HG03575 (cell line): ENCODE measurements around the gene ARHGEF25.
"Not testable (repeated sequence)": the region's sequence is repeated elsewhere in the genome, so short reads cannot be mapped to it uniquely, and the experiment has no call there.

Experiments
- ATAC-seq: cut with Tn5 transposase; IDR thresholded peaks from one replicate; pipeline ENCODE4 v1.9.1; 2021; ENCODE audit not compliant: unreplicated experiment, insufficient number of reproducible peaks, low FRiP score; ENCODE audit errors: extremely low read depth

Gene ARHGEF25

DNA sequence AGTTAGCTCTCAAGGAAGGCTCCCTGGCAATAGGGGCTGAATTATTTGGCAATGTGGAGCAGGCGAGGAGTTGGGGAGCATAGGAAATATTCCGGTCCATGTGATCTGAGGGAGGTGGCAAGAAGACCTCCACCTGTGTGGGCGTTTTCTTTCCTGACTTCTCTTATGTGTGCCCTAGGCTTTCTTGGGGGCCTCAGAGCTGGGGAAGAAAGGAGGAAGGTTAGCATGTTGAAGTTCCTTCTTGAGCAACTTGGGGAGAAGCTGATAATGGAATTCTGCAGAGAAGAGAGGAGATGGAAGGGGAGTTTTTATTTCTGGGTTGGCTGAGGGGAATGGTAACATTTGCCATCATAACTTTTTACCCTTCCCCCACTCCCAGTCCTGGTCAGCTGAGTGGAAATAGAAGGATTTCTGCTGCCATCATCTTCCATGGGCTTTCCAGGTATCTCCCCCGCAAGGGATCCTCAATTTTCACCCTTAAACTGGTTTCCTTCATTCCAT lies 5.4 kb upstream of the ARHGEF25 start:
- ATAC-seq, result no peak

DNA sequence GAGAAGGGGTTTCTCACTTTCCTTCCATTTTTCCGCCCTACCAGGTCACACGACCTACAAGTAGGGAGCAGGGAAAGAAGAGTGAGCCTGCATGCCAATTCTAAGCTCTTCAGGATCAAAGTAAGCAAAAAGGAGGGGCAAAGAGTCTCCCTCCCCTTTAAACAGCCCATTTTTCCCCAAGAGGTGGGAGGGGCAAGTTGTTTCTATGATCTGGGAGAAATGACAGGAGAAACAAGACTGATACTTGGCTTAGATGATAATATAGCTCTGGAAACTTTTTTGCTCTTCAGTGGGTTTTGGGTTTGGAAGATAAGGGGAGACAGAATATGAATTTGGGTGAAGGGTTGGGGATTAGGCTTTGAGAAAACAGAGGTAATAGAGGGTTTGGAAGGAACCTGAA lies 4.8 kb upstream of the ARHGEF25 start:
- no peak for ATAC-seq

DNA sequence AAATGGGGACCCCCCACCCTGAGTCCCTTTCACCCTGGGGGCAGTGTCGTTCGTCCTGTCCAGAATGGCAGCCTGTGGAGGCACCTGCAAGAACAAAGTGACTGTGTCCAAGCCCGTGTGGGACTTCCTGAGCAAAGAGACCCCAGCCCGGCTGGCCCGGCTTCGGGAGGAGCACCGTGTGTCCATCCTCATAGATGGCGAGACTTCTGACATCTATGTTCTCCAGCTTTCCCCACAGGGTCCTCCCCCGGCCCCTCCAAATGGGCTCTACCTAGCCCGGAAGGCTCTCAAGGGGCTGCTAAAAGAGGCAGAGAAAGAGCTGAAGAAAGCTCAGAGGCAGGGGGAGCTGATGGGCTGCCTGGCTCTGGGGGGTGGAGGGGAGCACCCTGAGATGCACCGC lies 4.4 kb upstream of the ARHGEF25 start:
- ATAC-seq, result no peak

DNA sequence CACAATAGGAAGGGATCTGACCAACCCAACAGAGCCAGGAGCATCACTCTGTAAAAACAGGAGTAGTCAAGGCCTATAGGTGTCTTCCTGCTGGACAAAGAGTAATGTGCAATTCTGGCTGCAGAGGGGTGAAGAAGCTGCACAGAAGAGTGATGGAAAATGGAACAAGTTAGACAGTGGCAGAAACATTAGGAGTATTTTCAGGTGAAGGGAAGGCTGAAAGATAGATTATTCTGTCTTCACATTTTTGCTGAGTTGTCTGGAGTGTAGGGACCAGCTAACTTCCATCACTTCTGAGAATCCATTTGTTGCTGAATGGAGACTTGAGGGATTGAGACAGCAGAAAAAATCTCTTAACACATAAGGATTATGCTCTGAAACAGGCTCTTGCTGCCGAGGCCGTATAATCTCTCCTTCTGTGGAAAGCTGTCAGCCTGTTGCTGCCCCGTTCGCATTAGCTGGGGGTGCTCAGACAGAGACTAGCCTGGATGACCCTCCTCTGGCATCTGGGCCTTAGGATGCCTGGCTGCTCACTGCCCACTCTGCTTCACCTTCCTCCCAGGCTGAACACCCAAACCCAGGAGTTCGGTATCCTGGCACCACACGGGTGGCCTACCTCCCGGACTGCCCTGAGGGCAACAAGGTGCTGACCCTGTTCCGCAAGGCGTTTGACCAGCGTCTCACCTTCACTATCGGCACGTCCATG lies 3.1 kb upstream of the ARHGEF25 start:
- no peak for ATAC-seq

DNA sequence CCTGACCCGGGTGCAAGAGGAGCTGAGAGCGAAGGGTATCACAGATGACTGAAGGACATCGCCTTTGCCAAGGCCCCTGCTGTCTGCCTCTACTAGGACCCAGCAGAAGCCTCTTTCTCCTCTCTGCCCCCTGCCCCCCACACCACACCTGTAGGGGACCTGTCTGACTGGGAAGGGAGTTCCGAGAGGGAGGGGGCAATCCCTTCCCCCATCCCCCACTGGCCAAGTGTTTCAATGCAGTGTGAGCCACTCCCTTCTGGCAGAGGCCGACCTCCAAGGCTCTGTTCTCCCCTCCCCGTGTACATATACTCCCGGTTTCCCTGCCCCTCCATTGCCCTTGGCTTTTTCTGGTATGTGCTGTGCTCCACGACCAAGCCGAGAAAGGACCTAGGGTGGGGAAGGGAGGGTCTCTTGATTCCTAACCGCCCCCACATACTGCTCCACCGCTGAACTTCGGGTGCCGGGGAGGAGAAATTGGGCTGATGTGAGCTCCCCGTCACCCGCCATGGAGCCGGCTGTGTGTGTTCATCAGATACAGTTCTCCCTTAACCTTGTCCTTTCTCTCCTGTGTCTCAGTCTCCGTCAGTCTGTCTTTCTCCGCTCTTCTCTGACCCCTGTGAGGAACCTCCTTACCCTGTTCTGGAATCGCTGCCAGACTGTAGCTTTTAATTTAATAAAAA lies 2.0 kb upstream of the ARHGEF25 start:
- ATAC-seq, result no peak

DNA sequence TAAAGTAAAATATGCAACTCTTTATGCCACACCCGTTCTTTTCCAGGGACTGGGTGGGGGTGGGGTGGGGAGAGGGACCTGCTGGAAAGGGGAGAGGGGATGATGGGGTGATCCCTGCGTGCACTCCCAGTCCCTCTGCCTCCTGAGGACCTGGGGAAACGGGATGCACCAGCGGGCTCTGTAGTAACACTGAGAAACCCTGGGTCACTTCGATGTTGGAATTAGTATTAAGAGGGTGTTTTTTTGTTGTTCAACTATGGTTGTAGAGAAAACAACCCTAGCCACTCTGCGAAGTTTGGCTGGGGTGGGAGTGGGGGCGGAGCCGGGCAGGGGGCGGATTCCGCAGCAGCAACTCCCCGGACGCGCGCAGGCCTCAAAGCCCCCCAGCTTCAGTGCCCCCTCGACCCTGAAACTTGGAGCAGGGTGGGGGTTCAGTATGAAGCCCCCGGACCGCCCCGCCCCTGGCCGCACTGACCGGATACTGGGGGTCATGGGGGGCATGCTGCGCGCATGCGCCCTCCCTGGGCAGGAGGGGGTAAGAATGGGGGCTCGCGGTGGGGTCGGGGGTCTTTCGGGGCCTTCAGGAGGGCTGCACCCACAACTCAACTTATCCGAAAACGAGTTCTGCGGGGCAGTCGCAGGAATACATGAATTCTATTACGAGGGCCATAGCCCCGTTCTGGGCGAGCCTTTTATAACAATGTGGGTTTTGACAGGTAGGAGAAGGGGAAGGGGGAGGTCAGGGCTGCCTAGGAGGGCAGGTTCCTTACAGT lies 1.3 kb upstream of the ARHGEF25 start:
- ATAC-seq, result no peak

DNA sequence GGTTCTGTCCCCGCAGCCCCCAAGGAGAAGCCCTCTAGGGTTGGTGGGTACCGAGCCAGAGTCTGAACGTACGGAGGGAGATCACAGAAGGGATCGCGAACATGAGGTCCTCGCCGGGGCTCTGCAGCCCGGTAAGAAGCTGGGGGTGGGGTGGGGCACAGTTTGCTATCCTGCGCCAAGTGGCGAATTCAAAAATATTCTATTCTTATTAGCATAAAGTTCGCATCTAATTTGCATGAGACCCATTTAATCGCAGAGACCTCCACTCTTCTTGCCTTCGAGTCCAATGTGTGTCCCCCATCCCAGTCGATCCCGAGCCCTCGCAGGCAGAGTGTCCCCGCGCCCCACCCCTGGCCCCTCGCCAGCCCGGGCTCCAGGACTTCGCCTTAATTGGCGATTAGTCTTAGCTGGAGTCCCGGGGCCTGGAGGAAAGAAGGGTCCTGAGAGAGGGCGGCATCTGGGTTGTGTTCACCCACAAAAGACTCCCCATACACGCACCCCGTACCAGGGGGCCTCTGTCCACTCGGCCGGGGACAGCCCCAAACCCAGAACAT lies 604 bp upstream of the ARHGEF25 start:
- no peak for ATAC-seq

DNA sequence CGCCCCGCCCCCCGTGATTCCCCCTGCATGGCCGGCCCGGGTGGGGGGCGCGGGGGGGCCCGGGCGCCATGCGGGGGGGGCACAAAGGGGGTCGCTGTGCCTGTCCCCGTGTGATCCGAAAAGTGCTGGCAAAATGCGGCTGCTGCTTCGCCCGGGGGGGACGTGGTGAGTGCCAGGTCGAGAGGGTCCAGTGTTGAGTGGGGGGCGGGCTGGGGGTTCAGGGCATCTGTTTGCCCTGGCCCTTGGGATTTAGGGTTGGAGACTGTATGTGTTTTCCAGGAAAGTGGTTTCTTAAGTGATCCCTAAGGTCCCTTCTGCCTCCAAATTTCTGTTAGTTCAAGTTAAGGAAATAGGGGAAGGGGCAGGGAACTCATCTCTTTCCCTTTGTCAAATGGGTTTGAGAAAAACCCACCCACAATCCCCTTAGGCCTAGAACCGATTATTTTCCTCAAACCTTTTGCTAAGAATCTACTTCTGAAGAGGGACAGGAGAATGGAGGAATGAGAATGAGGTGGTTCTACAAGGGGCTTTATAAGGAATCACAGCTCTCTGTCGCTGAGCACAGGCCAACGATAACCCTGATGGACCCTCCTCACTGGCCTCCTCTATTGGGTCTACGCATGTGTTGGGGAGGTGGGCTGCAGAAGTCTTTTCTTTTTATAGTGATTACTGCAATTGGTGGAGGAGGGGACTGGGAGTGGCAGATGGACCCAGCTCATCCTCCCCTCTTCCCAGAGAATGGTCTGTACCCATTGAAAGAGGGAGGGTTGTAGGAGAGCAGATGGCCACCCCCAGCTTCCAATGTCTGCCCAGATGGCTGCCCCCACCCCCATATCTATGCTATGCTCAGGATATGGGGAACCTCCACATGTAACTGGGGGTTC lies 834 bp downstream of the ARHGEF25 start:
- ATAC-seq, result no peak

DNA sequence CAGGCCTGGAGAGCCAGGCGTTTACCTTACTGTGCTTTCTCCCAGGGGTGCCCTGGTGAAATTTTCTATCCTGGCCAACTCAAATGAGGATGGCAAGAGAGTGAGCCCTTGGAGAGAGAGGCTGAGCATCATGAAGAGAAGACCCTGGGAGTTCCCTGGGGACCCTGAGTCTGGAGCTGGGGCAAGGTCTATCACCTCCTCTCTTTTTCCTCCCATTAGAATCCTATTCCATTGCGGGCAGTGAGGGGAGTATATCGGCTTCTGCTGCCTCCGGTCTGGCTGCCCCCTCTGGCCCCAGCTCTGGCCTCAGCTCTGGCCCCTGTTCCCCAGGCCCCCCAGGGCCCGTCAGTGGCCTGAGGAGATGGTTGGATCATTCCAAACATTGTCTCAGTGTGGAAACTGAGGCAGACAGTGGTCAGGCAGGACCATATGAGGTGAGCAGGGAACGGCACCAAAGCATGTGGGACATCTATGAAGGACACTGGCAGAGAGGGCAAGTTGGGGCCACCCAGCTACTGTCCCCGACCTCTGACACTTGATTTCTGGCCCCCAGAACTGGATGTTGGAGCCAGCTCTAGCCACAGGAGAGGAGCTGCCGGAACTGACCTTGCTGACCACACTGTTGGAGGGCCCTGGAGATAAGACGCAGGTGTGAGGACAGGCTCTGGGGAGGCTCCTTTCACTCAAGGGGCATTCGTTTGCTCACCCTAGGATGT lies 1.6 kb downstream of the ARHGEF25 start:
- no peak for ATAC-seq

DNA sequence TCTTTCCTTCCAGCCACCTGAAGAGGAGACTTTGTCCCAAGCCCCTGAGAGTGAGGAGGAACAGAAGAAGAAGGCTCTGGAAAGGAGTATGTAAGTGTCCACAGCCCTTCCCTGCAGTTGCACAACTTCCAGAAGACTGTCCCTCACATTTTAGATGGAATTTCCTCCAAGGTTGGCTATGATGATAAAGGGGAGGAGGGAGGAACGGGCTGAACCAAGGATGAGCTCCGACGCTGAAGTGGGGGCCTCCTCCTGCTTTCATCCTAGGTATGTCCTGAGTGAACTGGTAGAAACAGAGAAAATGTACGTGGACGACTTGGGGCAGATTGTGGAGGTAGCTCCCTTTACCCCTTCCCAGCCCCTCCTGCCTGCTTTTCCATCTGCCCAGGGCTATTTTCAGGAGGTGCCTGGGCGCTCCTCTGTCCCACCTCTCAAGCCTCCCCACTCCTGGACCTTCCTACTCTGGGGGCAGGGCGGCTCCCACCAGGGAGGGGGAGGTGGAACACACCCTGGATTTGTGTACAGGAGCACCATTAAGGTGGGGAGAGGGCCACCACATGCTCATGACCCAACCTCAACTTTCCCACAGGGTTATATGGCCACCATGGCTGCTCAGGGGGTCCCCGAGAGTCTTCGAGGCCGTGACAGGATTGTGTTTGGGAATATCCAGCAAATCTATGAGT lies 2.3 kb downstream of the ARHGEF25 start:
- ATAC-seq, result no peak

DNA sequence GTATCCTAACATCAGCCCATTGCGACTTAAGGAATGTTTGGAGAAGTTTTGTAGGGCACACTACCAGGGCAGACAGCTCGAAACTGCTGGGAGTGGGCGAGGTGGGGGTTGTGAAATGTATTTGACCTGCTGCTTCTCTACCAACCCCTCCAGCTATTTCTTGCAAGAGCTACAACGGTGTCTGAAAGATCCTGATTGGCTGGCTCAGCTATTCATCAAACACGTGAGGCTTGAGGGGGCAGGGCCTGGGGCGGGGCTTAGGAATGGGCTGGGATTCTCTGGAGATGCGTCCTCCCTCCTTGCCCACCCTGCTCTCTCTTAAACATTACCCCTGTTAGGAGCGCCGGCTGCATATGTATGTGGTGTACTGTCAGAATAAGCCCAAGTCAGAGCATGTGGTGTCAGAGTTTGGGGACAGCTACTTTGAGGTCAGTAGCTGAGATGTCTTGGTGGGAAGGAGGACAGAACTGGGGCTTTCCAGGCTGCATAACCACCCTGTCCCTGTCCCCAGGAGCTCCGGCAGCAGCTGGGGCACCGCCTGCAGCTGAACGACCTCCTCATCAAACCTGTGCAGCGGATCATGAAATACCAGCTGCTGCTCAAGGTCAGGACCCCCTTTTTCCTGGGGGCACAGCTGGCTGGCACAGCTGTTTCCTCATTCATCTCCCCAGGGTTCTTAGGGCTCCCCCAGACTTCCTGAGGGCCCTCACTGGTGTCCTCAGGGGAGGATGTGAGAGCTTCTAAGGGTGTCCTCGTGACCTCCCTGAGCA lies 3.1 kb downstream of the ARHGEF25 start:
- ATAC-seq, result no peak

DNA sequence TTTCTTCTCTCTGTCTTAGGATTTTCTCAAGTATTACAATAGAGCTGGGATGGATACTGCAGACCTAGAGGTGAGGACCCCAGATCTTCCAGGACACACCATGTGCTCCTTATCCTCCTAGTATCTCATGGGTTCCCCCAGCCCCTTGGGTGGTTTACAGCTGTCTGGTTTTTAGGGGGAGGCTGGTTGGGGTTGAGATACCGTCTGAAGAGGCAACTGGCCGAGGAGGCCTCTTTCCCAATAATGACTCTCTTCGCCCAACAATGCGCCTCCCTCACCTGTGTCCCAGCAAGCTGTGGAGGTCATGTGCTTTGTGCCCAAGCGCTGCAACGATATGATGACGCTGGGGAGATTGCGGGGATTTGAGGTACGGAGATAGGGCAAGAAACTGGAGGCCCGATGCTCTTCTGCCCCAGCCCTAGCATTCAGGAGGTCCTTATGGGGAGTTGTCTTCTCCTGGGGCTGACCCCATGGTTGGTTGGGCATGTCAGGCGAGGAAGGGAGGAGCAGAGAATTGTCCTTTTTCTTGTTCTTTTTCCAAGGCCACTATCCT lies 3.8 kb downstream of the ARHGEF25 start:
- no peak for ATAC-seq

DNA sequence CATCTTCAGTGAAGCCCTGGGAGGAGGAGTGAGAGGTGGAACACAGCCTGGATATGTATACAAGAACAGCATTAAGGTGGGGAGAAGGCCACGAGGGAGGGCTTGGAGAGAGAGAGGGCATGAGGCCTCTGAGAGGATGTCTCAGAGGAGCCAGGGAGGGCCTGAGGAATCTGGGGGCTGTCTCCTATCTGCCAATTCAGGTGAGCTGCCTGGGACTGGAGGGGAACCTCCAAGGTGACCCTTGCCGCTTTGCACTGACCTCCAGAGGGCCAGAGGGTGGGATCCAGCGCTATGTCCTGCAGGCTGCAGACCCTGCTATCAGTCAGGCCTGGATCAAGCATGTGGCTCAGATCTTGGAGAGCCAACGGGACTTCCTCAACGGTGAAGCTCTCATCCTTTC lies 4.4 kb downstream of the ARHGEF25 start:
- ATAC-seq, result no peak

DNA sequence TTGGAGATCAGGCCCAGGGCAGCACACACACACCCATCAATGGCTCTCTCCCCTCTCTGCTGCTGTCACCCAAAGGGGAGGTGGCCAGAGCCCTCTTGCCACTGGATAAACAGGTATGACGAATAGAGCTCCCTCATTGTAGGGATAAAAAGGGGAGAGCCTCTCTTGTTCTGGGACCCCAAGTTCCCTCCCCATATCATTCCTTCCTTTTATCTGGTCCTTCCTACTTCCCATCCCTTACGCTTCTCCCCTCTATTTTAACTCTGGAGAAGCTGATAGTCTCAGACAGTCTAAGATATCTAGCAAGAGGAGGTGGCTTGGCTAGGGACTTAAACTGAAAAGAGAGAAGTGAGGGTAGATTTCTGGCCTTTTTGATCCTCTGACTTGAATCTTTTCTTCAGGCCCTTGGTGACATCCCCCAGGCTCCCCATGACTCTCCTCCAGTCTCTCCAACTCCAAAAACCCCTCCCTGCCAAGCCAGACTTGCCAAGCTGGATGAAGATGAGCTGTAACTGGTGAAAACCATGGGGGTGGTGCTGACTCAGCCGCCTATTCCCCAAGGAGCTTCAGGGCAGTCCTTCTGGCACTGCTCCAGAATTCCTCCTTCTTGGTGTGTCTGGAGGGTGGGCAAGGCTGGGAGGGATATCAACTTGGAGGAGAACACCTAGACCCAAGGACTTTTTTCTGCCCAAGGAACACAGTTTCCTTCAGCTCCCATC lies 5.3 kb downstream of the ARHGEF25 start:
- ATAC-seq, result no peak

DNA sequence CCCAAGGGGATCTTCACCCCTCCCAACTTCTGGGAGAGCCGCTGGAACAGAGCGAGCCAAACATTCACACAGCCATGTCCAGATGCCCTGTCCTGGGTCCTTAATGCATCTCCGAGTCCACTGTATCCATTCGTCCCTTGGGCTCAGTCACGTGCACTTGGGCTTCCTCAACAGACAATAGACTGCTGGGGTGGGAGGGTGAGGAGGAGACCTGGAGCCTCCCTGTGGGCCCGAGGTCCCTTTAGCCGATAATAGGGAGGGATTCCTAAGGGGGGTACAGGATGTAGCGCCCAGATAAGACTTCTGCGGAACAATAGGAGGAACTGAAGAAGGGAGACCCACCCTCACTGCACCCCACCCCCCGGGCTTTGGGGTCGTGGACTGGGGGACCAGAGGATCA lies 6.7 kb downstream of the ARHGEF25 start:
- ATAC-seq, result no peak

DNA sequence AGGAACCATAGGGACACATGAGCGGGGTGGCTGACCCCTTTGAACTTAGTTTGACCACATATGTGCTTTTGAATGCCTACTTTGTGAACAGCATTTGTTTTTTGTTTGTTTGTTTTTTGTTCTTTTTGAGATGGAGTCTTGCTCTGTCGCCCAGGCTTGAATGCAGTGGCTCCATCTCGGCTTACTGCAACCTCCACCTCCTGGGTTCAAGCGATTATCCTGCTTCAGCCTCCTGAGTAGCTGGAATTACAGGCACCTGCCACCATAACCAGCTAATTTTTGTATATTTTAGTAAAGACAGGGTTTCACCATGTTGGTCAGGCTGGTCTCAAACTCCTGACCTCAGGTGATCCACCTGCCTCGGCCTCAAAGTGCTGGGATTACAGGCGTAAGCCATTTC lies 7.2 kb downstream of the ARHGEF25 start:
- not testable (repeated sequence) for ATAC-seq
